ENCODE data around the gene ROMO1. TPM values are rescaled to one million over a fixed set of nuclear protein-coding genes. Genes with fewer than 3 reads are reported as not detected.
"Not testable (repeated sequence)": the region's sequence is repeated elsewhere in the genome, so short reads cannot be mapped to it uniquely, and the experiment has no call there.

ROMO1 gene
- polyA plus RNA-seq, 1 donor from 2014 or later: 514 TPM

DNA sequence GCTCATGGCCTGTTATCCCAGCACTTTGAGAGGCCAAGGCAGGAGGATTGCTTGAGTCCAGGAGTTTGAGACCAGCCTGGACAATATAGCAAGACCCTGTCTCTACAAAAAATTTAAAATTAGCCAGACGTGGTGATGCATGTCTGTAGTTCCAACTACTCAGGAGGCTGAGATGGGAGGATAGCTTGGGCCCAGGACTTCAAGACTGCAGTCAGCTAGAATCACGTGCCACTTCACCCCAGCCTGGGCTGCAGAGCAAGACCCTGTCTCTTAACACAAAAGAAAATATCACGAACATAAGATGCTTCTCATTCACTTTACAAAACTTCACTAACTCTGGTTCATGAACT, 45.3 kb downstream of the ROMO1 start:
- not testable (repeated sequence) for H3K4me2 ChIP-seq (ENCODE audit: low read length); H2AFZ ChIP-seq (ENCODE audit: low read depth, low read length); H4K20me1 ChIP-seq (ENCODE audit: insufficient read depth); H3K9me2 ChIP-seq (ENCODE audit: insufficient read depth, low read length); H3K4me3 ChIP-seq (ENCODE audit: low read length); H3K9me3 ChIP-seq (ENCODE audit: low read length); H3F3A ChIP-seq (ENCODE audit: insufficient read depth, low read length, poor library complexity, severe bottlenecking); H3K27ac ChIP-seq (ENCODE audit: low read length); H3K9ac ChIP-seq (ENCODE audit: low read length); H3K27me3 ChIP-seq (ENCODE audit: insufficient read depth, low read depth, low read length); H3K36me3 ChIP-seq (ENCODE audit: insufficient read depth, low read length)
- H3K79me2 ChIP-seq (replicated peaks; ENCODE audit: insufficient read depth, low read length): peaks cover 25% of the 10 kb centered on the region

Other genes with a start within 250 kb of the ROMO1 start
- gene CEP250, start 243.8 kb upstream of the ROMO1 start, polyA plus RNA-seq: 22.0 and 25.8 TPM in 2 replicates
- not detected in 2 replicates for gene C20orf173, start 169.8 kb upstream of the ROMO1 start, polyA plus RNA-seq
- gene ERGIC3, start 157.3 kb upstream of the ROMO1 start, polyA plus RNA-seq: 385 and 451 TPM in 2 replicates
- 1.2 and 4.0 TPM in 2 replicates for gene SPAG4, start 83.6 kb upstream of the ROMO1 start, polyA plus RNA-seq
- gene CPNE1, start 34.5 kb upstream of the ROMO1 start, polyA plus RNA-seq: 148 and 183 TPM in 2 replicates
- 53.9 and 66.0 TPM in 2 replicates for gene RBM12, start 34.5 kb upstream of the ROMO1 start, polyA plus RNA-seq
- gene NFS1, start 53 bp upstream of the ROMO1 start, polyA plus RNA-seq: 55.2 and 67.0 TPM in 2 replicates
- 750 and 839 TPM in 2 replicates for gene RBM39, start 42.9 kb downstream of the ROMO1 start, polyA plus RNA-seq
- gene PHF20, start 72.6 kb downstream of the ROMO1 start, polyA plus RNA-seq: 49.2 and 54.8 TPM in 2 replicates

Measured in neural cell (in vitro differentiated cells).